GM13977 (cell line): ENCODE measurements around the gene RBP3.
A peak's percentile ranks its signal among the peaks of the same experiment; 100 is the strongest.

Experiments used
- DNase-seq: peaks from one replicate; pipeline ENCODE4 v3.0.0; 2012; ENCODE audit warnings: low spot score
- CTCF ChIP-seq: IDR thresholded peaks from 2 replicates; pipeline ENCODE4 v1.5.1; 2012; ENCODE audit warnings: mild to moderate bottlenecking, control low read depth; ENCODE audit not compliant: insufficient read depth; ENCODE audit errors: extremely low read depth, missing control alignments
- in situ Hi-C: fragments of 300-500 bp; cut with MboI; formaldehyde crosslinking; loops from one replicate; pipeline ENCODE4 v1.12.0; 2022; ENCODE audit warnings: low sequenced_read_pairs, low pct_unique_long_range_greater_than_20kb, mixed read lengths, inconsistent platforms; ENCODE audit not compliant: unreplicated experiment

RBP3 gene

DNA sequence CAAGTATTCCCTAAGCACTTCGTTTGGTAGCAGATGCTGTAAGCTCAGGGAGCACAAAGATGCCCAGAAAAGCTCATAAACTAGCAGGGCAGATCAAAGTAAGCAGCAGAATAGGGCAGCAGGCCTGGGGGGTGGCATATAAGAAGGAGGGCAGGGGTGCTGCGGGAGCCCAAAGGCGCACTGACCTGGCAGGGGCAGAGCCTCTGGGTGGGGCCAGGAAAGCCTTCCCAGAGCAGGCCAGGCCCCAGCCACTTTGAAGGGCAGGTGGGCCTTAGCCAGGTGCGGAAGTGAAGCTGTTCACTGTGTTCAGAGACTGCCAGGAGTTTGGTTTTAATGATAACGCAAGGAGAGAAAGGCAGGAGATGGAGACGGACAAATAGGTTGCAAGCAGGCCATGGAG is 44.3 kb upstream of the RBP3 start:
- DNase-seq = no peak
- in situ Hi-C loops = no loop called here
- no peak for TF ChIP-seq CTCF

- in situ Hi-C loops = no loop called here
- no peak for TF ChIP-seq CTCF
Measured at GRCh38 chr10:47305566-47305965, 42.6 kb upstream of the RBP3 start.

DNA sequence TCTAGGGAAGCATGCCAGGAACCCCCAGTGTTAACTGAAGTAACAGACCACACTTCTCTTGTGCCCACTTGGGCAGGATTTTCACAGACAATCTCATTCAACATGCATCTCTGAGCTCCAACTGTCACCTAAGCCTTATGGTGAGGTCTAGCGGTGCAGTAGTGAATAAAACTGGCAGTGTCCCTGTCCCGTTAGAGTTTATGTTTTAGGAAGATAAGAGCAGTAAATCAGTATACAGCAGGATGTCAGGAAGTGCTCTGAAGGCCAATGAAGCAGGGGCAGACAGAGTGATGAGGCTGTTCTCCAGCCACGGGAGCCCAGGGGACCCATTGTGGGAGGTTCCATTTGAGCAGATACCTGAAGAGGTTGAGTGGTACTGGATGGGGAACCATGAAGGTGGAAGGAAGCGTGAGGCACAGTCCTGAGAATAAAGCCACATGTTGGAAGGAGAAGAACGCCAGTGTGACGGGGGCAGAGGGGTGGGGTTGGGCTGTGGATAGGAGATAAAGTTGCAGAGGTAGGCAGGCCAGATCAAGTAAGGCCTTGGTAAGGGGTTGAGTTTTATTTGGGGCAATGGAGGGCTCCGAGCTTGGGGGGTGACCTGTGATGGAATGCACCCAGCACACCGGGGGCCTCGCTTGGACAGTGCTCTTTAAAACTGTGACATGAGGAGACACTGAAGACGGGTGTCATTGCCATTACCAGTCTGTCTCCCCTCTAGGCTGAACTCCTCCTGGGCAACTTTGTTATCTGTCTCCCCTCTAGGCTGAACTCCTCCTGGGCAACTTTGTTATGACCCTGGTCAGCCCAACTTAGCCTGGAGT is 41.6 kb upstream of the RBP3 start:
- in situ Hi-C loops = no loop called here
- TF ChIP-seq CTCF = no peak
- DNase-seq = no peak

More at GRCh38 chr10:47305566-47305965, 42.6 kb upstream of the RBP3 start:
- DNase-seq = no peak

GRCh38 chr10:47307381-47307780 is 40.8 kb upstream of the RBP3 start:
- in situ Hi-C loops = no loop called here
- TF ChIP-seq CTCF = no peak
- no peak for DNase-seq

DNA sequence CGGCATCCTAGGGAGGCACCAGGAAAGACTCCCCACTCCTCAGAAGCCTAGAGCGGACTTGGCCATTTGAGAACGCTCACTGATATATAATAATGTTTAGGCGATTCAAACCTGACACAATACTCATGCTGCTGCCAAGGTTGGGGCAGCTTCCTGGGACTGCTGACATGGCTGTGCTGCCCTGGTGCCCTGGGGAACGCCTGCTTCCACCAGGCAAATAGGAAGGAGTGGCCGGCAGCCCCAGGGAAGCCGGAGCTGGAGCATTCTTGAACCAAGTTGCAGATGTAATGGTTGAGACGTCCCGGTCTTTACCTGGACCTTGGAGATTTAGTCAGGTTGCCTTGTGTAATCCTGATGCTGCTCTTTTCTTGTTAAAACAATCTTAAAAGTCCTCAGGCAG is 39.4 kb upstream of the RBP3 start:
- in situ Hi-C loops = no loop called here
- TF ChIP-seq CTCF = no peak
- DNase-seq = no peak

GRCh38 chr10:47309408-47310089 is 38.6 kb upstream of the RBP3 start:
- peak; percentile 41 for TF ChIP-seq CTCF
- DNase-seq = no peak
- in situ Hi-C loops = loop anchor here (10.0 kb wide), 1 partner anchor 285 kb away; no protein-coding TSS in a partner anchor
